Left ventricle myocardium superior (tissue), 1 donor: Measurements from ENCODE around the gene NFU1. TPM values are rescaled to one million over a fixed set of nuclear protein-coding genes. Genes with fewer than 3 reads are reported as not detected.

Experiments
- ATAC-seq: fragments of 200-7000 bp; cut with Tn5 transposase; one replicate; pipeline ENCODE4 v1.9.1; 2020; ENCODE audit warnings: mild to moderate bottlenecking, moderate library complexity
- DNase-seq: peaks from one replicate; pipeline ENCODE4 v3.0.0-alpha.2; 2020
- intact Hi-C: fragments of 100-400 bp; cut with micrococcal nuclease; formaldehyde crosslinking; loops from one replicate; pipeline ENCODE4 v1.11.0; 2022
- total RNA-seq: library from RNA; stranded (reverse); fragmentation: NEBNext Ultra II Directional; extraction: Animal tissue kit (Norgen Biotek cat#: 25700); gene quantifications from one replicate; pipeline ENCODE4 v1.2.1, GENCODE V29; 2021
- donor health status: DM: no; HTN: yes; CAD: no; lungs with severe emphysema.

The NFU1 gene
- total RNA-seq, 1 donor from 2014 or later: 117 TPM

- DNase-seq (no peak), ATAC-seq (no peak)
- intact Hi-C loops: no loop called here
These were observed 43.3 kb downstream of the NFU1 start for GRCh38 chr2:69393963-69394362.

DNA sequence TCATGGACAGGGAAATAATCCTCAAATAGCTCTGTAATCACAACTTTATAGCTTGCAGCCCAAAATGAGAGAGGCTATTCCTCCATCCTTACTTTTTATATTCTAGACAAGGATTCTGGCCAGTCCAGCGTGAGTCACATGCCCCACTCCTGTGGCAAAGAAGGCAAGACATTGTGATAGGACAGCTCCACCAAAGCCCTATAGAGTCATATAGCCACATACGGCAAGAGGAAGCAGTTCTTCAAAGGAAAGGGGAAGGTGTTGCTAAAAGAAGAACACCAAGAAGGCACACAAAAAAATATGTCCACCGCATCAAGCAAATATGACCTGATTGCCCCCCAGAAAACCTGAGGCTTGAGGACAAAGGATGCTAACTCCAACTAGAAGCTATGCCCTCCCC is 46.8 kb downstream of the NFU1 start:
- intact Hi-C loops: no loop called here
- ATAC-seq (no peak), DNase-seq (no peak)

GRCh38 chr2:69390001-69390400 is 47.2 kb downstream of the NFU1 start:
- DNase-seq: no peak
- ATAC-seq: no peak
- intact Hi-C loops: no loop called here

GRCh38 chr2:69389271-69389670 is 48.0 kb downstream of the NFU1 start:
- ATAC-seq (no peak), DNase-seq (no peak)
- intact Hi-C loops: no loop called here

DNA sequence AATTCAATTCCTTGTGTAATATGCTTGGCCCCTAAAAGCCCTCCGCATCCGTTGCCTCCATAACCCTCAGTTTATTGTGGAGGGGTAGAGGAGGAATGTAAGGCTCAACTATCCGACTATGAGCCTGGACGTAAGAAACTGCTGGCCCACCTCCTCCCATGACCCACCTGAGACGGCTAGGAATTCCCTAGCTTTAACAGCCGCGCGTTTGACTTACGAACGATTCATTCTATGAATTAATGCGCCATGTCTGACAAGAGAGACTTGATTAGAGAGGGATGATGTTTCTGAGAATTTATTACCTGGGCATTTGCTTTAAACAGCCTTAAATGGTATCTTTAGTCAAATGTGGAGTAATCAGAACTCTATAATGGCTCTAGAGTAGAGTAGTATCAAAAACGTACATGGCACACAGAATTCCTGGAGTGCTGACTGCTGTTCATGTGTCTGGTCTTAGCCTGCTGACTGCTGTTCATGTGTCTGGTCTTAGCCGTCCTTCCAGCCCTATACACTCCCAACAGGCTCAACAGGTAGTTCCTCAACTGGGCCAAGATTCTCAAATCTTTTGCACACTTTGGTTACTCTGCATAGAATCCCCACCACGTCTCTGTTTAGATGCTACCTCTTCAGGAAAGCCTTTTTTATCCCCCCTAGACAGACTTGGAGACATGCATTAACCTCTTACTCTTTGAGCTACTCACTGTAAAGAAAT is 49.3 kb downstream of the NFU1 start:
- DNase-seq: no peak
- intact Hi-C loops: no loop called here
- no peak for ATAC-seq

DNA sequence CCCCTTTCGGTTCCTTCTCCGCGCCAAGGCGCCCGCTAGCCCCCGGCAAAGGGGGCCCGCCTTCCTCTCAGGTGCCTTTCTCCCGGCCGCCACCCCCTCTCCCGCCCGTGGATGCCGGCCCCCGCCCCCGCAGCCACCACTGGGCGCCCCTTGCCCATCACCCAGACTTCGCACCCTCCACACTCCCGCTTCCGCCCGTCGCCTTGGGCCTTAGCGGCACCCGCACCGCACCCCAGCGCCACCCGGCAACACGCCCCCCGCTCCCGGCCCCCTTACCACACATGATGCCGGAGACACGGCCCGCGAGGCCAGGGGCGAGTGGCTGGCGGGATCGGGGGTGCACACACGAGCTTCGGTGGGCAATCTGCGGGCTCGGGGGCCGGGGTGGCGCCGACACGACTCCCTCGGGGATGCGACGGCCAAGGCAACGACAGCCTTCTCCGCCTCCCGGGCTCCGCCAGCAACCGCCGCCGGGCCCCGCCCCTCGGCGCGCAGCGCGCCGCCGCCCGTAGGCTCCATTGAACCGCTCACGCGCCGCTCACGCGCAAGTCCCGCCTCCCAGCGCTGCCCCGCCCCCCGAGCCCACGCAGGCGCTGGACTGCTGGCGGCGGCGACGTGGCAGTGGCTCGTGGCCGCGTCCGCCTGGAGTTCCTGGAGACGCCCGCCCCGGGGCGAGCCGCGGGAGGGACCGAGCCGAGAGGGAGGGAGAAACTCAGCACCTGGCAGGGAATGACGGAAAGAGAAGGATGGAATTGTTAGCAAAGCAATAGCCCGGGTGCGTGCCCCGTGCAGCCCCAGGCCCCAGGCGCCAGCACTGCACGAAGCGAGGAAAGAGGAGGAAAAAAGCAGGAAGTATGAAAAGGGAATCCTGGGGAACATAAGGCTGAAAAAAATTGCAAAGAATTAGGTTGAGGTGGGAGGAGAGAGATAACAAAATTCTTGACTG is 50.2 kb downstream of the NFU1 start, which contains the start of gene GFPT1:
Gene GFPT1 (minus strand): TSS at position 439 of the 946 bp plus-strand sequence. CDS start 156 bp downstream, at position 283.
- peak; percentile 99 for ATAC-seq
- intact Hi-C loops: no loop called here
- DNase-seq: peak; percentile 99

DNA sequence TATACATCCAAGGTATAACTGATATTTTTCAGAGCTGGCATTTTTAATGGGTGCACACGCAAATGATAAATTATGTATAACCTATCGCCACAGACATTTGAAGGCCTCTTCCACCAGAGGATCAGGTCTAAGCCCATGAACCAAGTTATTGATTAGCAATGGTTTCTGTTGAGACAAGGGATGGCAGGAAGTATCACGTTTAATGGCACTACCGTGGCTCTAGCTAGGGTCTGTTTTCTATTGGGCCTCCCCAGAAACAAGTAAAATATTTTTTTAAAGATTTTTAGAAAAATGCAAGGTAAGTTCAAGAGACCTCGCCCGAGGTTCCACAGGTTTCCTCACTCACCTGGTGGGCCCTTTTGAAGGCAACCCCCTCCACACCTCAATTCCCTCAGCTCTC is 50.9 kb downstream of the NFU1 start:
- intact Hi-C loops: no loop called here
- ATAC-seq: no peak
- DNase-seq: no peak

GRCh38 chr2:69385443-69386151 is 51.6 kb downstream of the NFU1 start:
- ATAC-seq (no peak), DNase-seq (no peak)
- intact Hi-C loops: no loop called here

GRCh38 chr2:69384618-69385081 is 52.6 kb downstream of the NFU1 start:
- DNase-seq: no peak
- ATAC-seq: no peak
- intact Hi-C loops: no loop called here

DNA sequence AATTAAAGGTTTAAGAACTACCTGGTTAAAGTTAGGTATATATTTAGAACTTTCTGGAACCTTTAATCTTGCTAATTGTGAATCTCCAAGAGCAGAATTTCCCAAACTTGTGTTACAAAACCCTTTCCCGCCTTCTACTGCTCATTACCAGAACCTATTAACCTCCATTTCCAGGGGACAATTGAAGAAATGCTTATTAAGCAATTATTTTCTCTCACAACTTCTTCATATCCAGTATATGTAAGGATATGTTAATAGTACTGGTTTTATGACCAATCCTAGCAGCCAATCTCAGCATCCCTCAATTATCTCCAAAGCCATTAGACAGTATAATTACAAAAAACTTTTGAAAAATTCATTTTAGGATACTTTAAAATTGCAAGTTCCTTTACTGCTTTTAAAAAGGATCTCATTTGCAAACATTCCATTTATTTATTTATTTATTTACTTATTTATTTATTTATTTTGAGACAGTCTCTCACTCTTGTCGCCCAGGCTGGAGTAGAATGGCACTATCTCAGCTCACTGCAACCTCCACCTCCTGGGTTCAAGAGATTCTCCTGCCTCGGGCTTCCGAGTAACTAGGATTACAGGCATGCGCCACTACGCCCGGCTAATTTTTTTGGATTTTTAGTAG is 53.9 kb downstream of the NFU1 start:
- ATAC-seq (no peak), DNase-seq (no peak)
- intact Hi-C loops: no loop called here

GRCh38 chr2:69382547-69382946 is 54.7 kb downstream of the NFU1 start:
- no peak for DNase-seq
- ATAC-seq: no peak
- intact Hi-C loops: no loop called here

DNA sequence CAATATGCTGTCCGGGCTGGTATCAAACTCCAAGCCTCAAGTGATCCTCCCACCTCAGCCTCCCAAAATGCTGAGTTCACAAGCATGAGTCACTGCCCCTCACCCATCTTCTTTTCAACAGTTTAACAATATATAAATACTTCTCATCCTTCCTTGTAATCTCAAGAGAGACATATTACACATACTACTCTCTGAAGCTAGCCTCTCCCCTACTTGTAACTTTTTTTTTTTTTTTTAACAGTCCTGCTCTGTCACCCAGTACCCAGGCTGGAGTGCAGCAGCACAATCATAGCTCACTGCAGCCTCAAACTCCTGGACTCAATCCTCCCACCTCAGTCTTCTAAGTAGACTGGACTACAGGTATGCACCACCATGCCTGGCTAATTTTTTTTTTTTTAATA is 55.9 kb downstream of the NFU1 start:
- intact Hi-C loops: no loop called here
- peak; percentile 16 for ATAC-seq
- DNase-seq: no peak

- DNase-seq: no peak
- no peak for ATAC-seq
- intact Hi-C loops: no loop called here
These were observed 56.9 kb downstream of the NFU1 start for GRCh38 chr2:69380072-69380917.

GRCh38 chr2:69376403-69376802 is 60.8 kb downstream of the NFU1 start:
- peak; percentile 15 for ATAC-seq

DNA sequence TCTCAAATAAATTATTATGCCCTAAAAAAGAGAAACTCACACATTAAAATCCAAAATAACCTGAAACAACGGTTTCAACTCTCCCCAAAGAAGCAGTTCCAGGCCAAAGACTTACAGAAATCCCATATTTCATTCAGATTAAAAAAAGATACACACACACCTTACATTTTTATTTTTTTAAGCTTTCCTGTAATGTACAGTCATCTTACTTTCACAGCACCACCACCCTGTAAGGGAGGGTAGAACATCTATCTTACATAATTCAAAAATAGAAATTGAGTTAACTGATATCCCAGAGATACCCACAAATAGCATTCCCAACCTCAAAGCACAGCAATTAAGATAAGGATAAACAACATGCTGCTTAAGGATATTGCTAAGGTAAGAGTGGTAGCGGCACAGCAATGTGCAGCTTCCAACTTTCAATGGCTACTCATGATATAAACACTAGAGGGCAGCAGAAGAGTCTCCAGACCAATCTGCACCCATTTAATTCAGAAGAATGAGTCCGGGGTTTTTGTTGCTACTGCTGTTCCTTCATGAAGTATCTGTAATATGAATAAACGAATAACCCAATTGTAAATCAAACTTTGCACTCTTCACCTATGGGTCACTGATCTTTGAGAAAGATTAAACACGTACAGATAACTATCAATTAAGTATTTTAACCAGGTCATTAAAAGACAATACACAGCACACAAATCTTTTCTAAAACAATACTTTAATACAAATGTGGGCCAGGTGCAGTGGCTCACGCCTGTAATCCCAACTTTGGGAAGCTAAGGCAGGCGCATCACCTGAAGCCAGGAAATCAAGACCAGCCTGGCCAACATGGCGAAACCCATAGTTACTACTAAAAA is 61.5 kb downstream of the NFU1 start:
- intact Hi-C loops: no loop called here
- ATAC-seq (peak; percentile 81), DNase-seq (no peak)

More at GRCh38 chr2:69376403-69376802, 60.8 kb downstream of the NFU1 start:
- DNase-seq: no peak
- intact Hi-C loops: no loop called here

DNA sequence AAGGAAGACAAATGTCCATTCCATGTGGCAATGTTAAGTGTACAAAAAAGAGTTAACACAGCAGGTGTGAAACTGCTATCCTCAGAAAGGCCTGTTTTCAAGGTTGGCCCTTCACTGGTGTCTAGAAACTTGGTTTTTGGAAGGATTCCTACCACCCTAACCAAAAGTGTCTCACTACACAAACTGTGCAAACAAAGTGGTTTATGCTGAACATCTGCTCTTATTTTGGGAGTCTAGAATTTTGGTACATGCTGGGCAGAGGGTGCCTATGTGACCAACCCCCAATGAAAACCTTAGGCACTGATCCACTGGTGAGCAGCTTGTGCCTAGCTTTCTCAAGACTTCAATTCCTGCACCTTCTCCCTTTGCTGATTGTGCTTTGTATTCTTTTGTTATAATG is 64.5 kb downstream of the NFU1 start:
- intact Hi-C loops: no loop called here
- no peak for ATAC-seq

DNA sequence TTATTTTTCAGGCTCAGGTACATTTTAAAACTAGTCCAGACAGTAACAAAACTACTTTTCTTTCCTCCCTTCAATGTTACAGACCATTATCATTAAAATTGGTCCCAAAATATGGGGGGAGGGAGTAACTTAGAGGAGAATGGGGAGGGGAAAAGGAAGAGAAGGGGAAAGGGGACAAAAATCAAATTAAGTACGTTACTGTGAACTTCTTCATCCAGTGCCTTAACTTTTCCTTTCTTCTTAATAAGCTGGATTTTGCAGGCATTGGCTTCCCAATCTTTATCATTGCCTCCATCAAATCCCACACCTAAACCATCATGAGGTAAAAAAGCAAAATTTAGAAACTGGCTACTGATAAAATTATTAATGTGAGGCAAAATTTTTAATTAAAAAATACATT is 67.4 kb downstream of the NFU1 start:
- ATAC-seq (no peak), DNase-seq (no peak)
- intact Hi-C loops: no loop called here

More for the DNA sequence above, 64.5 kb downstream of the NFU1 start:
- no peak for DNase-seq
